DMS53 treated with DMSO at 0.1 percent for 48 hours (cell line): ENCODE measurements around the gene GAS2L1.
A peak's percentile ranks its signal among the peaks of the same experiment; 100 is the strongest.

Source experiments
- DNase-seq: peaks from one replicate; lab custom pipeline; 2025; ENCODE audit not compliant: unreplicated experiment; lab: John Stamatoyannopoulos, UW

GAS2L1 gene

GRCh38 chr22:29325785-29326315 is 19.4 kb downstream of the GAS2L1 start:
- DNase-seq = no peak

- DNase-seq = no peak
Observed at GRCh38 chr22:29326481-29326880, 20.0 kb downstream of the GAS2L1 start.

- DNase-seq = no peak
Observed at GRCh38 chr22:29327089-29327764, 20.8 kb downstream of the GAS2L1 start.

- DNase-seq = no peak
Observed at GRCh38 chr22:29328055-29328454, 21.6 kb downstream of the GAS2L1 start.

- no peak for DNase-seq
Observed at GRCh38 chr22:29328566-29329500, 22.4 kb downstream of the GAS2L1 start.

GRCh38 chr22:29329581-29329980 is 23.1 kb downstream of the GAS2L1 start:
- DNase-seq = no peak

- DNase-seq = no peak
Observed at GRCh38 chr22:29330291-29330690, 23.8 kb downstream of the GAS2L1 start.

- DNase-seq = peak; percentile 22
Observed at GRCh38 chr22:29330753-29331152, 24.3 kb downstream of the GAS2L1 start.

GRCh38 chr22:29331213-29331612 is 24.8 kb downstream of the GAS2L1 start:
- DNase-seq = no peak

- DNase-seq = no peak
Observed at GRCh38 chr22:29331658-29332300, 25.3 kb downstream of the GAS2L1 start.

- no peak for DNase-seq
Observed at GRCh38 chr22:29332886-29333496, 26.5 kb downstream of the GAS2L1 start.

- DNase-seq = no peak
Observed at GRCh38 chr22:29334148-29334547, 27.7 kb downstream of the GAS2L1 start.

- DNase-seq = no peak
Observed at GRCh38 chr22:29334696-29335344, 28.4 kb downstream of the GAS2L1 start.

GRCh38 chr22:29335656-29336055 is 29.2 kb downstream of the GAS2L1 start:
- DNase-seq = no peak

- DNase-seq = no peak
Observed at GRCh38 chr22:29336751-29337490, 30.5 kb downstream of the GAS2L1 start.

GRCh38 chr22:29337631-29338284 is 31.3 kb downstream of the GAS2L1 start:
- DNase-seq = no peak

- no peak for DNase-seq
Observed at GRCh38 chr22:29338398-29338797, 31.9 kb downstream of the GAS2L1 start.

- no peak for DNase-seq
Observed at GRCh38 chr22:29339381-29340235, 33.2 kb downstream of the GAS2L1 start.
